Upper lobe of left lung (tissue), 4 donors: Measurements from ENCODE around the gene SSRP1.

Experiments used
- CTCF ChIP-seq, 6 experiments: fragments of 450-650 bp in 4 of 6; fragments of 200-600 bp in 2 of 6; sonication (generic) in 2 of 6; IDR thresholded peaks; one replicate each; pipeline ENCODE4 v1.5.1; 2016 to 2019; ENCODE audit warnings: antibody characterized with exemption in 6 of 6
- POLR2A ChIP-seq, 4 donors: fragments of 450-650 bp; IDR thresholded peaks; one replicate each; pipeline ENCODE4 v1.5.1; 2016 to 2017; ENCODE audit warnings: antibody characterized with exemption in 4 of 4, mild to moderate bottlenecking in 2 of 4
- POLR2AphosphoS5 ChIP-seq, 2 donors: sonication (generic); formaldehyde crosslinking; IDR thresholded peaks; one replicate each; pipeline ENCODE4 v1.5.1; 2017; ENCODE audit warnings: antibody characterized with exemption in 2 of 2

- TF ChIP-seq CTCF (IDR thresholded peaks at IDR 0.05) (no peak), POLR2A (IDR thresholded peaks at IDR 0.05) (no peak), POLR2AphosphoS5 (IDR thresholded peaks at IDR 0.05) (no peak)
Observed at GRCh38 chr11:57356268-57356667, 20.6 kb upstream of the SSRP1 start.
